GM13977 (cell line): ENCODE results near the gene HSDL2.

Experiments
- DNase-seq: peaks from one replicate; pipeline ENCODE4 v3.0.0; 2012; ENCODE audit warnings: low spot score
- CTCF ChIP-seq: IDR thresholded peaks from 2 replicates; pipeline ENCODE4 v1.5.1; 2012; ENCODE audit warnings: mild to moderate bottlenecking, control low read depth; ENCODE audit not compliant: insufficient read depth; ENCODE audit errors: extremely low read depth, missing control alignments
- in situ Hi-C: fragments of 300-500 bp; cut with MboI; formaldehyde crosslinking; loops from one replicate; pipeline ENCODE4 v1.12.0; 2022; ENCODE audit warnings: low sequenced_read_pairs, low pct_unique_long_range_greater_than_20kb, mixed read lengths, inconsistent platforms; ENCODE audit not compliant: unreplicated experiment

HSDL2 gene

GRCh38 chr9:112485574-112485973, 105.7 kb downstream of the HSDL2 start:
- in situ Hi-C loops = no loop called here
- DNase-seq = no peak
- TF ChIP-seq CTCF = no peak

- DNase-seq = peak; percentile 96
- TF ChIP-seq CTCF = no peak
- in situ Hi-C loops = no loop called here
Measured at GRCh38 chr9:112486221-112487007, 106.5 kb downstream of the HSDL2 start, which contains the start of gene KIAA1958. Gene KIAA1958 (plus strand): TSS chr9:112486827. CDS start chr9:112574081, 87,254 bp downstream.

GRCh38 chr9:112487008-112487798, 107.3 kb downstream of the HSDL2 start:
- peak; percentile 79 for DNase-seq
- no peak for TF ChIP-seq CTCF
- in situ Hi-C loops = no loop called here

- in situ Hi-C loops = no loop called here
- no peak for TF ChIP-seq CTCF
- DNase-seq = no peak
Measured at GRCh38 chr9:112487799-112488340, 108.0 kb downstream of the HSDL2 start.

GRCh38 chr9:112489039-112489546, 109.2 kb downstream of the HSDL2 start:
- DNase-seq = no peak
- in situ Hi-C loops = no loop called here
- TF ChIP-seq CTCF = no peak

- no peak for DNase-seq
- in situ Hi-C loops = no loop called here
- TF ChIP-seq CTCF = no peak
Measured at GRCh38 chr9:112489876-112490666, 110.2 kb downstream of the HSDL2 start.
